ENCODE results near the gene PC.

GRCh38 chr11:66810576-66811185 is 147.5 kb downstream of the PC start:
- TF ChIP-seq, protein P1, sequence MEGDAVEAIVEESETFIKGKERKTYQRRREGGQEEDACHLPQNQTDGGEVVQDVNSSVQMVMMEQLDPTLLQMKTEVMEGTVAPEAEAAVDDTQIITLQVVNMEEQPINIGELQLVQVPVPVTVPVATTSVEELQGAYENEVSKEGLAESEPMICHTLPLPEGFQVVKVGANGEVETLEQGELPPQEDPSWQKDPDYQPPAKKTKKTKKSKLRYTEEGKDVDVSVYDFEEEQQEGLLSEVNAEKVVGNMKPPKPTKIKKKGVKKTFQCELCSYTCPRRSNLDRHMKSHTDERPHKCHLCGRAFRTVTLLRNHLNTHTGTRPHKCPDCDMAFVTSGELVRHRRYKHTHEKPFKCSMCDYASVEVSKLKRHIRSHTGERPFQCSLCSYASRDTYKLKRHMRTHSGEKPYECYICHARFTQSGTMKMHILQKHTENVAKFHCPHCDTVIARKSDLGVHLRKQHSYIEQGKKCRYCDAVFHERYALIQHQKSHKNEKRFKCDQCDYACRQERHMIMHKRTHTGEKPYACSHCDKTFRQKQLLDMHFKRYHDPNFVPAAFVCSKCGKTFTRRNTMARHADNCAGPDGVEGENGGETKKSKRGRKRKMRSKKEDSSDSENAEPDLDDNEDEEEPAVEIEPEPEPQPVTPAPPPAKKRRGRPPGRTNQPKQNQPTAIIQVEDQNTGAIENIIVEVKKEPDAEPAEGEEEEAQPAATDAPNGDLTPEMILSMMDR (conservative IDR thresholded peaks at IDR 0.05; ENCODE audit: low read depth, low read length) = no peak
- no peak for TF ChIP-seq EZH2 (IDR thresholded peaks at IDR 0.05; ENCODE audit: borderline replicate concordance, low read depth, low read length, poor library complexity, severe bottlenecking)

All from A673 (cell line).